MM.1S (cell line): Measurements from ENCODE around the gene OR3A2.
"Not testable (repeated sequence)": the region's sequence is repeated elsewhere in the genome, so short reads cannot be mapped to it uniquely, and the experiment has no call there.

Experiments used
- CTCF ChIP-seq: fragments of 300-600 bp; sonication (generic); IDR thresholded peaks from 2 replicates; pipeline ENCODE4 v1.5.1; 2016; ENCODE audit warnings: antibody characterized with exemption, low read length, mixed read lengths
- EZH2 ChIP-seq: fragments of 300-600 bp; sonication (generic); optimal IDR thresholded peaks from 2 replicates; pipeline ENCODE3; 2017; ENCODE audit warnings: low read depth, mild to moderate bottlenecking, antibody characterized with exemption, low read length, mixed read lengths

- not testable (repeated sequence) for TF ChIP-seq CTCF, EZH2
These were observed 147.4 kb downstream of the OR3A2 start for GRCh38 chr17:3238685-3239084.
